Cardiac ventricle fibroblast (primary cell): ENCODE results near the gene EML4. TPM values are rescaled to one million over a fixed set of nuclear protein-coding genes. Genes with fewer than 3 reads are reported as not detected.

Experiments
- total RNA-seq: library from RNA; depleted of rRNA; stranded (reverse); fragments of >200 nt; gene quantifications from 2 replicates; pipeline ENCODE4 v1.2.3, GENCODE V29; 2015

Gene EML4
- 17.5 and 21.0 TPM in 2 replicates for total RNA-seq

GRCh38 chr2:42169100-42169873 lies at the start of gene EML4:
Gene EML4, plus strand, starts transcription at chr2:42169353. Its CDS starts 259 bp downstream, at chr2:42169612.

GRCh38 chr2:42360890-42361727 lies 192.0 kb downstream of the EML4 start, which contains the start of gene COX7A2L:
Gene COX7A2L, minus strand, starts transcription at chr2:42361217. Its CDS starts 56 bp downstream, at chr2:42361161.

Other genes with a start within 250 kb of the EML4 start
- 65.5 and 73.6 TPM in 2 replicates for gene PKDCC, start 121.3 kb upstream of the EML4 start, total RNA-seq
- 131 and 147 TPM in 2 replicates for gene COX7A2L, start 191.9 kb downstream of the EML4 start, total RNA-seq